ENCODE data around the gene ROBO1.

ROBO1 gene

GRCh38 chr3:78701537-78701936 lies 1066.3 kb downstream of the ROBO1 start:
- Histone ChIP-seq H3K9ac (ENCODE audit: low read depth, low read length) (no peak overlapping the region), H3K4me2 (ENCODE audit: insufficient read depth, low read length) (no peak overlapping the region), H3K9me3 (ENCODE audit: insufficient read depth, low read length, severe bottlenecking) (no peaks in the 10 kb centered on the region), H4K20me1 (ENCODE audit: insufficient read depth, low read length) (no peaks in the 10 kb centered on the region), H2AFZ (ENCODE audit: low read depth, low read length) (no peak overlapping the region), H3K79me2 (ENCODE audit: insufficient read depth, low read length) (no peaks in the 10 kb centered on the region), H3K27ac (ENCODE audit: low read length) (no peak overlapping the region), H3K27me3 (ENCODE audit: insufficient read depth, low read length, poor library complexity) (no peaks in the 10 kb centered on the region), H3K4me3 (ENCODE audit: low read depth in 1 of 2, low read length in 2 of 2) (no peak overlapping the region), H3K4me1 (ENCODE audit: insufficient read depth, low read length) (no peaks in the 10 kb centered on the region), H3K36me3 (ENCODE audit: insufficient read depth, low read length) (no peaks in the 10 kb centered on the region)
- no peak for TF ChIP-seq CTCF (IDR thresholded peaks at IDR 0.05; ENCODE audit: borderline replicate concordance, extremely low read depth, low read length, poor library complexity, severe bottlenecking)
- DNase-seq (no peak), ATAC-seq (ENCODE audit: insufficient read depth, low read depth) (no peak)

GRCh38 chr3:78698431-78698830 lies 1069.4 kb downstream of the ROBO1 start:
- no peaks in the 10 kb centered on the region for H3K9me3 ChIP-seq (ENCODE audit: insufficient read depth, low read length, severe bottlenecking)
- no peak for TF ChIP-seq CTCF (IDR thresholded peaks at IDR 0.05; ENCODE audit: borderline replicate concordance, extremely low read depth, low read length, poor library complexity, severe bottlenecking)
- TF ChIP-seq EZH2 (IDR thresholded peaks at IDR 0.05; ENCODE audit: borderline replicate concordance, low read depth, low read length, severe bottlenecking), result no peak
- no peak for DNase-seq
- H3K27ac ChIP-seq (ENCODE audit: low read length), result no peak overlapping the region
- H4K20me1 ChIP-seq (ENCODE audit: insufficient read depth, low read length), result no peaks in the 10 kb centered on the region
- H3K79me2 ChIP-seq (ENCODE audit: insufficient read depth, low read length), result no peaks in the 10 kb centered on the region
- no peaks in the 10 kb centered on the region for H3K36me3 ChIP-seq (ENCODE audit: insufficient read depth, low read length)
- H3K27me3 ChIP-seq (ENCODE audit: insufficient read depth, low read length, poor library complexity), result no peaks in the 10 kb centered on the region
- ATAC-seq (ENCODE audit: insufficient read depth, low read depth), result no peak
- no peak overlapping the region for H2AFZ ChIP-seq (ENCODE audit: low read depth, low read length)
- no peak overlapping the region for H3K9ac ChIP-seq (ENCODE audit: low read depth, low read length)
- no peak overlapping the region for H3K4me3 ChIP-seq (ENCODE audit: low read depth in 1 of 2, low read length in 2 of 2)
- no peak overlapping the region for H3K4me2 ChIP-seq (ENCODE audit: insufficient read depth, low read length)
- no peaks in the 10 kb centered on the region for H3K4me1 ChIP-seq (ENCODE audit: insufficient read depth, low read length)

- Histone ChIP-seq H3K27me3 (ENCODE audit: insufficient read depth, low read length, poor library complexity) (no peaks in the 10 kb centered on the region), H4K20me1 (ENCODE audit: insufficient read depth, low read length) (no peaks in the 10 kb centered on the region), H3K36me3 (ENCODE audit: insufficient read depth, low read length) (no peaks in the 10 kb centered on the region), H3K4me3 (ENCODE audit: low read depth in 1 of 2, low read length in 2 of 2) (no peak overlapping the region), H3K9me3 (ENCODE audit: insufficient read depth, low read length, severe bottlenecking) (no peaks in the 10 kb centered on the region), H3K27ac (ENCODE audit: low read length) (no peak overlapping the region), H3K4me2 (ENCODE audit: insufficient read depth, low read length) (no peak overlapping the region), H3K79me2 (ENCODE audit: insufficient read depth, low read length) (no peaks in the 10 kb centered on the region), H3K9ac (ENCODE audit: low read depth, low read length) (no peak overlapping the region), H3K4me1 (ENCODE audit: insufficient read depth, low read length) (no peaks in the 10 kb centered on the region), H2AFZ (ENCODE audit: low read depth, low read length) (no peak overlapping the region)
- ATAC-seq (ENCODE audit: insufficient read depth, low read depth) (no peak), DNase-seq (no peak)
- no peak for TF ChIP-seq CTCF (IDR thresholded peaks at IDR 0.05; ENCODE audit: borderline replicate concordance, extremely low read depth, low read length, poor library complexity, severe bottlenecking)
- TF ChIP-seq EZH2 (IDR thresholded peaks at IDR 0.05; ENCODE audit: borderline replicate concordance, low read depth, low read length, severe bottlenecking), result no peak
Measured at GRCh38 chr3:78697426-78697825, 1070.4 kb downstream of the ROBO1 start.

DNA sequence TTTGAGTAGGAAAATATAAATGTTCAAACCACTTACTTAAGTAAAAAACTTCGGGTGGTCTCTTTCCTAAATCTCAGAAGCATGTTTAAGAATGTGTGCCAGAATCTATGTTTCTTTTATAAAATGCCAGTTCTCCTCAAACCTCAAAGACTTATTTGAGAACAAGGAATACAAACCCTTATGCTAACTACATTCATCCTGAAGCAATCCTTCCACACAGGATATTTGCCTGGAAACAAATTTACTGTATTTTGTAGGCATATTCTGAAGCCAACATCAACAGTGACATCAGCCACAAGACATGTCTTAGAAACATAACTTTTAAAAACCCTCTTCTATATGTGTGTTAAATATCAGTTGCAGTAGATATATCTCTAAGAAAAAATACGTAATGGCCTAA lies 1077.0 kb downstream of the ROBO1 start:
- H3K27ac ChIP-seq (ENCODE audit: low read length), result no peak overlapping the region
- no peaks in the 10 kb centered on the region for H3K79me2 ChIP-seq (ENCODE audit: insufficient read depth, low read length)
- ATAC-seq (ENCODE audit: insufficient read depth, low read depth) (no peak), DNase-seq (no peak)
- no peaks in the 10 kb centered on the region for H3K4me1 ChIP-seq (ENCODE audit: insufficient read depth, low read length)
- no peaks in the 10 kb centered on the region for H4K20me1 ChIP-seq (ENCODE audit: insufficient read depth, low read length)
- H3K4me3 ChIP-seq (ENCODE audit: low read depth in 1 of 2, low read length in 2 of 2), result no peak overlapping the region
- H3K4me2 ChIP-seq (ENCODE audit: insufficient read depth, low read length), result no peak overlapping the region
- H3K9ac ChIP-seq (ENCODE audit: low read depth, low read length), result no peak overlapping the region
- H3K36me3 ChIP-seq (ENCODE audit: insufficient read depth, low read length), result no peaks in the 10 kb centered on the region
- no peaks in the 10 kb centered on the region for H3K27me3 ChIP-seq (ENCODE audit: insufficient read depth, low read length, poor library complexity)
- TF ChIP-seq EZH2 (IDR thresholded peaks at IDR 0.05; ENCODE audit: borderline replicate concordance, low read depth, low read length, severe bottlenecking), result no peak
- no peak for TF ChIP-seq CTCF (IDR thresholded peaks at IDR 0.05; ENCODE audit: borderline replicate concordance, extremely low read depth, low read length, poor library complexity, severe bottlenecking)
- no peak overlapping the region for H2AFZ ChIP-seq (ENCODE audit: low read depth, low read length)
- H3K9me3 ChIP-seq (ENCODE audit: insufficient read depth, low read length, severe bottlenecking), result no peaks in the 10 kb centered on the region
